Measurements from ENCODE around the gene DNAI1.

Gene DNAI1

DNA sequence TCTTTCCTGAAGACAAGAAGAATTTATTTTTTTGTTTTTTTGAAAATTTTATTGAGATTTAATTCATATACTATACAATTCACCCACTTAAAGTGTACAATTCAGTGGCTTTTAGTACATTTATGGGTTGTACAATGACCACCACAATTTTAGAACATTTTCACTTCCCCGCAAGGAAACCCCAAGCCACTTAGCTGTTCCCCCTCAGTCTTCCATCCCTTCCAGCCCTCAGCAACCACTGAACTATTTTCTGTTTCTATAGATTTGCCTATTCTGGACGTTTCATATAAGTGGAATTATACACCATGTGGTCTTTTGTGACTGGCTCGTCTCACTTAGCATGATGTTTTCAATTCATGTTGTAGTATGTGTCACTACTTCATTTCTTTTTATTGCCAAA lies 28.0 kb downstream of the DNAI1 start:
- Histone ChIP-seq H3K4me1 (ENCODE audit: control insufficient read depth, insufficient read depth, low read length, poor library complexity, severe bottlenecking) (no peaks in the 10 kb centered on the region), H3K9me3 (ENCODE audit: control insufficient read depth, low read length) (no peaks in the 10 kb centered on the region), H3K4me3 (ENCODE audit: extremely low read depth, insufficient read depth, low read length, poor library complexity, severe bottlenecking) (no peak overlapping the region), H3K27ac (ENCODE audit: low read depth, low read length, severe bottlenecking) (no peak overlapping the region), H3K36me3 (ENCODE audit: control insufficient read depth, insufficient read depth, low read length) (no peaks in the 10 kb centered on the region)
- no CpG with 5 or more reads among the region's 3 CpGs for WGBS, 2 experiments (ENCODE audit: insufficient coverage in 2 of 2)

DNA sequence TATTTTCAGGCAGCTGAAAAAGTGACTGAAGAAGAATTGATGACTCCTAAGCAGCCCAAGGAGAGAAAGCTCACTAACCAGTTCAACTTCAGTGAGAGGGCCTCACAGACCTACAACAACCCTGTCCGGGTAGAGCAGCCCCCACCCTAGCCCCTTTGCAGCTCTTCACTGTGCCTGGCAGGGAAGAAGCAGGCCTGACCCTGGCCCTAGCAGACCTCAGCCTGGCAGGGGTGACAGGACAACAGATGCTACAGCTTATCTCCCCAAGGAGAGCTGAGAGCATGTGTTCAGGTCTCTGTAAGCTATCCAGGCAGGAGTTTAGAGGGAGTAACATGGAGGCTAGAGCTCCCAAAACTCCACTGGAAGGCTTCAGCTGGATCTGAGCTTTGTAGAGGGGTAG lies 31.8 kb downstream of the DNAI1 start:
- no peaks in the 10 kb centered on the region for H3K36me3 ChIP-seq (ENCODE audit: control insufficient read depth, insufficient read depth, low read length)
- H3K27ac ChIP-seq (ENCODE audit: low read depth, low read length, severe bottlenecking): no peak overlapping the region
- 63 to 78% methylated on average over 1 of the region's 1 CpG for WGBS, 2 experiments (ENCODE audit: insufficient coverage in 2 of 2)
- no peaks in the 10 kb centered on the region for H3K4me1 ChIP-seq (ENCODE audit: control insufficient read depth, insufficient read depth, low read length, poor library complexity, severe bottlenecking)
- no peak overlapping the region for H3K4me3 ChIP-seq (ENCODE audit: extremely low read depth, insufficient read depth, low read length, poor library complexity, severe bottlenecking)
- no peaks in the 10 kb centered on the region for H3K9me3 ChIP-seq (ENCODE audit: control insufficient read depth, low read length)

GRCh38 chr9:34490760-34491159 lies 32.2 kb downstream of the DNAI1 start:
- no peak overlapping the region for H3K4me3 ChIP-seq (ENCODE audit: extremely low read depth, insufficient read depth, low read length, poor library complexity, severe bottlenecking)
- no peaks in the 10 kb centered on the region for H3K36me3 ChIP-seq (ENCODE audit: control insufficient read depth, insufficient read depth, low read length)
- H3K27ac ChIP-seq (ENCODE audit: low read depth, low read length, severe bottlenecking): no peak overlapping the region
- H3K4me1 ChIP-seq (ENCODE audit: control insufficient read depth, insufficient read depth, low read length, poor library complexity, severe bottlenecking): no peaks in the 10 kb centered on the region
- no peaks in the 10 kb centered on the region for H3K9me3 ChIP-seq (ENCODE audit: control insufficient read depth, low read length)
- WGBS, 2 experiments (ENCODE audit: insufficient coverage in 2 of 2): 33 to 79% methylated on average over 1 to 3 of the region's 3 CpGs

DNA sequence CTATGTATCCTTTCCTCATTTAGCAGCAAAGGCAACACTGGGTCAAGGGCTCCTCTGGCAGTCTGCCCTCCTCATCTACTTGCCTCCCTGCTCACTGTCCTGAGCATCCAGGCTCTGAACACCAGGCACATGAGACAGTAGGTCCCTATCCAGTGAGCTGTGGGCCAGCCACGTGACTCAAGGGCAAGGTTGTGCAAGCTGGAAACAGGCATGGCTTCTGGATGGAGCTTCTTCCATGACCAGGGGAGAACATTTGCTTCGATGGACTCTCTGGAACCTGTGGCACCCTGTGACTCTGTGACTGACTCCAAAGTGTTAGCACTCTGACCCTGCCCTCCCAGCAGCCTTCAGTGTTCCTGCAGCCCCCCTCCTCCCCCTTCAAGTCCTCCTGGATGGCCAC lies 33.0 kb downstream of the DNAI1 start:
- WGBS, 2 experiments (ENCODE audit: insufficient coverage in 2 of 2): 51 to 78% methylated on average over 2 of the region's 2 CpGs
- Histone ChIP-seq H3K27ac (ENCODE audit: low read depth, low read length, severe bottlenecking) (no peak overlapping the region), H3K9me3 (ENCODE audit: control insufficient read depth, low read length) (no peaks in the 10 kb centered on the region), H3K36me3 (ENCODE audit: control insufficient read depth, insufficient read depth, low read length) (no peaks in the 10 kb centered on the region), H3K4me3 (ENCODE audit: extremely low read depth, insufficient read depth, low read length, poor library complexity, severe bottlenecking) (no peak overlapping the region), H3K4me1 (ENCODE audit: control insufficient read depth, insufficient read depth, low read length, poor library complexity, severe bottlenecking) (no peaks in the 10 kb centered on the region)

- Histone ChIP-seq H3K36me3 (ENCODE audit: control insufficient read depth, insufficient read depth, low read length) (no peaks in the 10 kb centered on the region), H3K27ac (ENCODE audit: low read depth, low read length, severe bottlenecking) (no peak overlapping the region), H3K4me1 (ENCODE audit: control insufficient read depth, insufficient read depth, low read length, poor library complexity, severe bottlenecking) (no peaks in the 10 kb centered on the region), H3K4me3 (ENCODE audit: extremely low read depth, insufficient read depth, low read length, poor library complexity, severe bottlenecking) (no peak overlapping the region), H3K9me3 (ENCODE audit: control insufficient read depth, low read length) (no peaks in the 10 kb centered on the region)
- 20% methylated on average over 1 of the region's 2 CpGs; no CpG with 5 or more reads in 1 of the 2 experiments for WGBS, 2 experiments (ENCODE audit: insufficient coverage in 2 of 2)
These were observed 33.4 kb downstream of the DNAI1 start for GRCh38 chr9:34492051-34492450.

DNA sequence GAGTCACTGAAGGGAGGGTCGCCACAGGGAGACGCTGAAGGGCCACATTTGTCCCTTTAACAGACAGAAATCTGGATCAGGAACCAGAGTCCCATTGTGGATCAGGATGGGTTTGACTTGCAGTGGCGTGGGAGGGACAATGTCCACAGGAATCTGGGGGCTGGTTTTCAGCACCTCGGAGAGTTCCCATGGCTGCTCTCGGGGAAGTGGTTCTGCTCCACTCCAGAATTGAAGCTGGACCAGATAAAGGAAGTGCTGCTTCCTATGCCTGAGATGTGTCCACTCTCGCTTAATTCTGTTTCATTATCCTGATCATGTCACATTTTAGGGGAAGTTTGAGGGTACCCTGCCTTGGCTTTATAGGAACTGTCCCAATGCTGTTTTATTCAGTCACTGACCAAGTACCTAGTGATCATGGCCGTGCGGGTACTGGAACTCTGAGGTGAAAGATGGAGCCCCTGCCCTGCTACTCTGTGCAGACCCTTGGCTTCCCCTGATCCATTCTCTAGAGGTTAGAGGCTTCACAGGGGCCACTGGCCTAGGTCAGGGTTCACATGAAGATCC lies 35.4 kb downstream of the DNAI1 start:
- H3K27ac ChIP-seq (ENCODE audit: low read depth, low read length, severe bottlenecking): no peak overlapping the region
- H3K9me3 ChIP-seq (ENCODE audit: control insufficient read depth, low read length): no peaks in the 10 kb centered on the region
- no peaks in the 10 kb centered on the region for H3K36me3 ChIP-seq (ENCODE audit: control insufficient read depth, insufficient read depth, low read length)
- no peaks in the 10 kb centered on the region for H3K4me1 ChIP-seq (ENCODE audit: control insufficient read depth, insufficient read depth, low read length, poor library complexity, severe bottlenecking)
- WGBS, 2 experiments (ENCODE audit: insufficient coverage in 2 of 2): 35 to 49% methylated on average over 5 to 7 of the region's 8 CpGs
- H3K4me3 ChIP-seq (ENCODE audit: extremely low read depth, insufficient read depth, low read length, poor library complexity, severe bottlenecking): no peak overlapping the region

- Histone ChIP-seq H3K36me3 (ENCODE audit: control insufficient read depth, insufficient read depth, low read length) (no peaks in the 10 kb centered on the region), H3K27ac (ENCODE audit: low read depth, low read length, severe bottlenecking) (no peak overlapping the region)
- WGBS, 2 experiments (ENCODE audit: insufficient coverage in 2 of 2): 81 to 89% methylated on average over 6 of the region's 6 CpGs
These were observed 37.6 kb downstream of the DNAI1 start for GRCh38 chr9:34496149-34496712.

GRCh38 chr9:34498553-34498952 lies 39.9 kb downstream of the DNAI1 start:
- H3K27ac ChIP-seq (ENCODE audit: low read depth, low read length, severe bottlenecking): no peak overlapping the region
- 0 to 60% methylated on average over 1 to 3 of the region's 3 CpGs for WGBS, 2 experiments (ENCODE audit: insufficient coverage in 2 of 2)
- no peak overlapping the region for H3K4me3 ChIP-seq (ENCODE audit: extremely low read depth, insufficient read depth, low read length, poor library complexity, severe bottlenecking)
- H3K9me3 ChIP-seq (ENCODE audit: control insufficient read depth, low read length): no peaks in the 10 kb centered on the region
- no peaks in the 10 kb centered on the region for H3K4me1 ChIP-seq (ENCODE audit: control insufficient read depth, insufficient read depth, low read length, poor library complexity, severe bottlenecking)
- no peaks in the 10 kb centered on the region for H3K36me3 ChIP-seq (ENCODE audit: control insufficient read depth, insufficient read depth, low read length)

More at GRCh38 chr9:34496149-34496712, 37.6 kb downstream of the DNAI1 start:
- no peaks in the 10 kb centered on the region for H3K4me1 ChIP-seq (ENCODE audit: control insufficient read depth, insufficient read depth, low read length, poor library complexity, severe bottlenecking)
- no peak overlapping the region for H3K4me3 ChIP-seq (ENCODE audit: extremely low read depth, insufficient read depth, low read length, poor library complexity, severe bottlenecking)
- H3K9me3 ChIP-seq (ENCODE audit: control insufficient read depth, low read length): no peaks in the 10 kb centered on the region

DNA sequence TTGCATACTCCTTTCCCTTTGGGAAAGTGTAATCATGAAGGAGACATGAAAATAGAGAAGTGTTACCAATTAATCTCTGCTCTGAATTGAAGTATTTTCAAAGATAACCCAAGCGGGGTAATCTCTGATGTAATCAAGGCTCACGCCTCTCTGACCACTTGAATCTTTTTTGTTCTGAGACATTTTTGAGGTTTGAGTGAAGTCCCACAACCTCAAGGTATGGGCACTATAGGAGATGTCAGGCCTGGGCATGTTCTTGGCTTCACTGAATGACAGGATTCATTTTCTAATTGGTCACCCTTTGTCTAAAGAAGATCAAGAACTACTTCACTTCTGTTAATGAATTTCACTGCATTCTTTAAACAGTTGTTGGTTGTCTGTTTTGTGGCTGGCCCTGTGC lies 40.5 kb downstream of the DNAI1 start:
- H3K27ac ChIP-seq (ENCODE audit: low read depth, low read length, severe bottlenecking): no peak overlapping the region
- WGBS, 2 experiments (ENCODE audit: insufficient coverage in 2 of 2): 100% methylated on average over 1 to 2 of the region's 2 CpGs

GRCh38 chr9:34500623-34501267 lies 42.1 kb downstream of the DNAI1 start:
- 16 to 17% methylated on average over 2 to 4 of the region's 6 CpGs for WGBS, 2 experiments (ENCODE audit: insufficient coverage in 2 of 2)
- no peaks in the 10 kb centered on the region for H3K4me1 ChIP-seq (ENCODE audit: control insufficient read depth, insufficient read depth, low read length, poor library complexity, severe bottlenecking)

More for the DNA sequence above, 40.5 kb downstream of the DNAI1 start:
- Histone ChIP-seq H3K4me1 (ENCODE audit: control insufficient read depth, insufficient read depth, low read length, poor library complexity, severe bottlenecking) (no peaks in the 10 kb centered on the region), H3K4me3 (ENCODE audit: extremely low read depth, insufficient read depth, low read length, poor library complexity, severe bottlenecking) (no peak overlapping the region), H3K36me3 (ENCODE audit: control insufficient read depth, insufficient read depth, low read length) (no peaks in the 10 kb centered on the region), H3K9me3 (ENCODE audit: control insufficient read depth, low read length) (no peaks in the 10 kb centered on the region)

GRCh38 chr9:34501372-34501771 lies 42.8 kb downstream of the DNAI1 start:
- WGBS, 2 experiments (ENCODE audit: insufficient coverage in 2 of 2): 100% methylated on average over 1 of the region's 2 CpGs; no CpG with 5 or more reads in 1 of the 2 experiments
- H3K9me3 ChIP-seq (ENCODE audit: control insufficient read depth, low read length): no peaks in the 10 kb centered on the region
- H3K4me3 ChIP-seq (ENCODE audit: extremely low read depth, insufficient read depth, low read length, poor library complexity, severe bottlenecking): no peak overlapping the region
- H3K4me1 ChIP-seq (ENCODE audit: control insufficient read depth, insufficient read depth, low read length, poor library complexity, severe bottlenecking): no peaks in the 10 kb centered on the region
- H3K27ac ChIP-seq (ENCODE audit: low read depth, low read length, severe bottlenecking): no peak overlapping the region
- H3K36me3 ChIP-seq (ENCODE audit: control insufficient read depth, insufficient read depth, low read length): no peaks in the 10 kb centered on the region

More at GRCh38 chr9:34500623-34501267, 42.1 kb downstream of the DNAI1 start:
- no peak overlapping the region for H3K27ac ChIP-seq (ENCODE audit: low read depth, low read length, severe bottlenecking)
- no peaks in the 10 kb centered on the region for H3K36me3 ChIP-seq (ENCODE audit: control insufficient read depth, insufficient read depth, low read length)
- H3K4me3 ChIP-seq (ENCODE audit: extremely low read depth, insufficient read depth, low read length, poor library complexity, severe bottlenecking): no peak overlapping the region
- H3K9me3 ChIP-seq (ENCODE audit: control insufficient read depth, low read length): no peaks in the 10 kb centered on the region
